Middle frontal gyrus (tissue), 1 donor: ENCODE measurements around the gene INO80.

Experiments
- DNase-seq: peaks from one replicate; pipeline ENCODE4 v3.0.0-alpha.2; 2015; ENCODE audit warnings: low spot score; ENCODE audit errors: extremely low spot score

INO80 gene

DNA sequence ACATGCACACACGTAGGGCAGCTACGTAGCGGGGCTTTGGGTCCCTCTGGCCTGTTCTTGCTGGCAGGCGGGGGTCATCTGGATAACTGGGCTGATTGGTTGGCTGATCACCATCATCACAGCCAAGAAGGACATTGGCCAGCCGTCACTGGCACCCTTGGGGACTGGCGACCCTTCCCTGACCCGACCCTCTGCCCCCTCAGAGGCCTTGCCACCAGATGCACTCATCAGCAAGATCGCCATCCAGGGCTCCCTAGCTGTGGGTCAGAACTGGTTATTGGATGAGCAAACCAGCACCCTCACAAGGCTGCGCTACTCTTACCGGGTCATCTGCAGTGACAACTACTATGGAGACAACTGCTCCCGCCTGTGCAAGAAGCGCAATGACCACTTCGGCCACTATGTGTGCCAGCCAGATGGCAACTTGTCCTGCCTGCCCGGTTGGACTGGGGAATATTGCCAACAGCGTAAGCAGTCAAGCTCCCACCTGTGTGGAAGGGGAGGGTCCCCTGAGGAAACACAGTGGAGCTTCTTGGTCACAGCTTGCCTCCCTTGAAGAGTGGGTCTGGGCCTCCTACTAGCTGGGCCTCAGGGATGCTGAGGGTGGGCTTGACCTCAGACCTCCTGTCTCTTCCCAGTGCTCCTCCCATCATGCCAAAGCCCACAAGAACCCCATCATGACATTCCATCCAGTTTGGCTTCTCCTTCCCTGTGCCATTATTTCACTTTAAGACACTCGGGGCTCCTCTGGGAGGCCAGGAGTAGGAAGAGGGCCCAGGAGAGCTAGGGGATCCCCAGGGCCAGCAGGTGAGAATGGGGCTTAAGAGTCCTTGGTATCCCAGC is 184.6 kb downstream of the INO80 start:
- no peak for DNase-seq

DNA sequence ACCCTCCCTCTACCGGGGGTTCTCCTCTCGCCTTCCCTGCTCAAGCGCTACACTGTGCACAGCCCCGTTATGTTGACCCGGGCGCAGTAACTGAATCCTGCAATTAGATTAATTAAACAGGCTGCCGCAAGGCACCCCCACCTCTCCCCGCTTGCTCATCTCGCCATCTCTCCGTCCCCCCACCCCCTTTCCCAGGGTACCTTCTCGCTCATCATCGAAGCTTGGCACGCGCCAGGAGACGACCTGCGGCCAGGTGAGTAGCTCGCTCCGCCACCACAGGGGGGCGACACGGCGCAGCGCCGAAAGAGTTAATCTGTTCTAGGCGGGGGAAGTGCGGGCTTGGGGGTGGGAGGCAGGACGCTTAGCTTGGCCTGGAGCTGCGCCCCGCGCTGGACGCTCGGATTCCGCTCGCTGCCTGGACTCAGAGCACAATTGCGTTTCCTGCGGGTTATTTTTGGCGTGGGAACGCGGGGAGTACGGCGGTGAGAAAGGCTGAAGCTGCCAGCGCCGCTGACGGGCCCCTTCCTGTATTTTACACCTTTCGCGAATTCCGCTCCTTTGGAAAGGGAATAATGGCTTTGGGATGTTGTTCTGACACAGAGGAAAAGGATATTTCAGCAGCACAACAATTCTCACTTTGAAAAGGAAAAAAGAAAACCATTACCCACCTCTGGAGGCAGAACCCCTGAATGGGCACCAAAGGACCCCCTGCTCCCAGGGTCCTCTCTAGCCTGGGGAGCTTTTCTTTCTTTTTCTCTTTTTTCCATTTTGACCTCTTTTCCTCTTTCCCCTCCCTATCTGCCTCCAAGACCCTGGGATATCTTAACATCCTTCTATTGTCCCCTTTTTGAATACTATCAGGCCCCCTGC is 185.4 kb downstream of the INO80 start:
- no peak for DNase-seq

DNA sequence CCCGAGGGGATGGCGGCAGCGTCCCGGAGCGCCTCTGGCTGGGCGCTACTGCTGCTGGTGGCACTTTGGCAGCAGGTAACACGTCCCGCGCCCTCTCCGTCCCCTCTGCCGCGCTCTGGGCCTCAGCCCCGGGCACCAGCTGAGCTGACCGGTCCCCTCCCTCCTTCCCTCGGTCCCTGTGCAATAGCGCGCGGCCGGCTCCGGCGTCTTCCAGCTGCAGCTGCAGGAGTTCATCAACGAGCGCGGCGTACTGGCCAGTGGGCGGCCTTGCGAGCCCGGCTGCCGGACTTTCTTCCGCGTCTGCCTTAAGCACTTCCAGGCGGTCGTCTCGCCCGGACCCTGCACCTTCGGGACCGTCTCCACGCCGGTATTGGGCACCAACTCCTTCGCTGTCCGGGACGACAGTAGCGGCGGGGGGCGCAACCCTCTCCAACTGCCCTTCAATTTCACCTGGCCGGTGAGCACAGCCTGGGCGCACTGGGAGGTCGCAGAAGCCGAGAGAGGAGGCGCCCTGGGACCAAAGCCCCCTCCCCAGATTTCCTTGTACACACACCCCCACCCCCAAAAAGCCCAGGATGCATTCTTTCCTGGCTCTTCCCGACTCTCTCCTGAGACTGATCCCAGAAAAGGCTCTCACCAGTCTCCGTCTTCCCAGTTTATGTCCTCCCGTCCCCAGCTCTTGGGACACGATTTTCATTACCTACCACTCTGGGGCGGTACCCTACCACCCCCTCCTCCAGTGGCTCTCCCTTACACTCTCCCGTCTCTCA is 186.2 kb downstream of the INO80 start:
- no peak for DNase-seq
